ENCODE data around the gene ZNF419. TPM values are rescaled to one million over a fixed set of nuclear protein-coding genes. Genes with fewer than 3 reads are reported as not detected.
A peak's percentile ranks its signal among the peaks of the same experiment; 100 is the strongest.

Gene ZNF419
- polyA plus RNA-seq, 1 donor from 2014 or later: 34.5 TPM

GRCh38 chr19:57443121-57443696 lies 44.3 kb upstream of the ZNF419 start:
- no peaks in the 10 kb centered on the region for H3F3A ChIP-seq (ENCODE audit: insufficient read depth, low read length, poor library complexity, severe bottlenecking)
- no peaks in the 10 kb centered on the region for H3K9me2 ChIP-seq (ENCODE audit: insufficient read depth, low read length)
- no peak overlapping the region for H3K4me2 ChIP-seq (ENCODE audit: low read length)
- no peaks in the 10 kb centered on the region for H3K27me3 ChIP-seq (ENCODE audit: insufficient read depth, low read depth, low read length)
- H3K27ac ChIP-seq (ENCODE audit: low read length): no peak overlapping the region
- peaks cover 31% of the 10 kb centered on the region for H3K36me3 ChIP-seq (ENCODE audit: insufficient read depth, low read length)
- no peak overlapping the region for H2AFZ ChIP-seq (ENCODE audit: low read depth, low read length)
- TF ChIP-seq RAD21 (conservative IDR thresholded peaks at IDR 0.05) (no peak), POLR2AphosphoS5 (IDR thresholded peaks at IDR 0.05) (no peak)
- no peak overlapping the region for H3K4me3 ChIP-seq (ENCODE audit: low read length)
- H3K9me3 ChIP-seq (ENCODE audit: low read length): no peaks in the 10 kb centered on the region
- H3K9ac ChIP-seq (ENCODE audit: low read length): no peak overlapping the region
- H4K20me1 ChIP-seq (ENCODE audit: insufficient read depth): no peaks in the 10 kb centered on the region
- peaks cover 22% of the 10 kb centered on the region for H3K79me2 ChIP-seq (replicated peaks; ENCODE audit: insufficient read depth, low read length)

GRCh38 chr19:57452307-57452706 lies 35.2 kb upstream of the ZNF419 start:
- Histone ChIP-seq H3K9ac (ENCODE audit: low read length) (no peak overlapping the region), H3K4me2 (ENCODE audit: low read length) (no peak overlapping the region), H3K27me3 (ENCODE audit: insufficient read depth, low read depth, low read length) (no peaks in the 10 kb centered on the region), H3K36me3 (ENCODE audit: insufficient read depth, low read length) (peaks cover 6% of the 10 kb centered on the region), H4K20me1 (ENCODE audit: insufficient read depth) (no peaks in the 10 kb centered on the region), H3F3A (ENCODE audit: insufficient read depth, low read length, poor library complexity, severe bottlenecking) (no peaks in the 10 kb centered on the region), H3K4me3 (ENCODE audit: low read length) (no peak overlapping the region), H3K9me3 (ENCODE audit: low read length) (peaks cover 4% of the 10 kb centered on the region), H3K9me2 (ENCODE audit: insufficient read depth, low read length) (no peaks in the 10 kb centered on the region), H3K27ac (ENCODE audit: low read length) (no peak overlapping the region), H3K79me2 (replicated peaks; ENCODE audit: insufficient read depth, low read length) (no peaks in the 10 kb centered on the region), H2AFZ (ENCODE audit: low read depth, low read length) (no peak overlapping the region)
- no peak for TF ChIP-seq TAF1 (IDR thresholded peaks at IDR 0.05; ENCODE audit: low read depth)
- TF ChIP-seq REST (IDR thresholded peaks at IDR 0.05; ENCODE audit: borderline replicate concordance): no peak
- no peak for TF ChIP-seq SMC3 (conservative IDR thresholded peaks at IDR 0.05; ENCODE audit: poor library complexity)
- TF ChIP-seq EZH2 (IDR thresholded peaks at IDR 0.05; ENCODE audit: borderline replicate concordance, insufficient read depth, low read length, poor library complexity, severe bottlenecking): no peak
- no peak for TF ChIP-seq POLR2AphosphoS5 (IDR thresholded peaks at IDR 0.05)
- no peak for TF ChIP-seq EP300 (conservative IDR thresholded peaks at IDR 0.05; ENCODE audit: poor library complexity, severe bottlenecking)

DNA sequence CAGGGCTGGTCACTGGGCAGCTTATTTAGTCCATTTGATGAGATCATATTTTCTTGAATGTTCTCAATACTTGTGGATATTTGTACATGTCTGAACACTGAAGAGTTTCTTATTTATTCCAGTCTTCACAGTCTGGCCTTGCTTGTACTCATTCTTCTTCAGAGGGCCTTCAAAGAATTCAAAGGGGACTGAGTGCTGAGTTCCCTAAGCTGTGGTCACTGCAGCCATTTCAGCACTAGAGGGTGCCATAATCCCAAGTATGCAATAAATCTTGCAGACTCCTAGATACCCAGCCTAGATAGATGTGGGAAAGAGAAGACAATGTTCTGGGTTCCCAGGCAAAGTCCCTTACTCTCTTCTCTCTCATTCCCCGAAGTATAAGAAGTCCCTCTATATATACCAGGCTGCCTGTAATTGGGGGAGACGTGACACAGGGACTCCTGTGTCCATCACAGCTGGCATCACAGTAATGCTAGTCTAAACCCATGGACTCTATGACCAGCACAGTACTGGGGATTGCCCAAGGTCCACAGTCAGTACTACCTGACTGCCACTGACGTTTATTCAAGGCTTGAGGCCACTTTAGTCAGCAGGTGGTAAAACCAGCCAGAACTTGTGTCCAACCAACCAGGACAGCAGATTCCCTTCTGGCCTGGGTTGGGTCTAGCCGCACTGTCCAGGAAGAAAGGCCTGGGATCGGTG lies 21.7 kb upstream of the ZNF419 start:
- no peaks in the 10 kb centered on the region for H3K9me2 ChIP-seq (ENCODE audit: insufficient read depth, low read length)
- no peaks in the 10 kb centered on the region for H3K27me3 ChIP-seq (ENCODE audit: insufficient read depth, low read depth, low read length)
- no peaks in the 10 kb centered on the region for H4K20me1 ChIP-seq (ENCODE audit: insufficient read depth)
- peaks cover 22% of the 10 kb centered on the region for H3K36me3 ChIP-seq (ENCODE audit: insufficient read depth, low read length)
- peaks cover 21% of the 10 kb centered on the region for H3K9me3 ChIP-seq (ENCODE audit: low read length)
- no peak overlapping the region for H2AFZ ChIP-seq (ENCODE audit: low read depth, low read length)
- no peaks in the 10 kb centered on the region for H3F3A ChIP-seq (ENCODE audit: insufficient read depth, low read length, poor library complexity, severe bottlenecking)
- peaks cover 15% of the 10 kb centered on the region for H3K79me2 ChIP-seq (replicated peaks; ENCODE audit: insufficient read depth, low read length)
- no peak for TF ChIP-seq POLR2AphosphoS5 (IDR thresholded peaks at IDR 0.05)
- TF ChIP-seq, protein P1, sequence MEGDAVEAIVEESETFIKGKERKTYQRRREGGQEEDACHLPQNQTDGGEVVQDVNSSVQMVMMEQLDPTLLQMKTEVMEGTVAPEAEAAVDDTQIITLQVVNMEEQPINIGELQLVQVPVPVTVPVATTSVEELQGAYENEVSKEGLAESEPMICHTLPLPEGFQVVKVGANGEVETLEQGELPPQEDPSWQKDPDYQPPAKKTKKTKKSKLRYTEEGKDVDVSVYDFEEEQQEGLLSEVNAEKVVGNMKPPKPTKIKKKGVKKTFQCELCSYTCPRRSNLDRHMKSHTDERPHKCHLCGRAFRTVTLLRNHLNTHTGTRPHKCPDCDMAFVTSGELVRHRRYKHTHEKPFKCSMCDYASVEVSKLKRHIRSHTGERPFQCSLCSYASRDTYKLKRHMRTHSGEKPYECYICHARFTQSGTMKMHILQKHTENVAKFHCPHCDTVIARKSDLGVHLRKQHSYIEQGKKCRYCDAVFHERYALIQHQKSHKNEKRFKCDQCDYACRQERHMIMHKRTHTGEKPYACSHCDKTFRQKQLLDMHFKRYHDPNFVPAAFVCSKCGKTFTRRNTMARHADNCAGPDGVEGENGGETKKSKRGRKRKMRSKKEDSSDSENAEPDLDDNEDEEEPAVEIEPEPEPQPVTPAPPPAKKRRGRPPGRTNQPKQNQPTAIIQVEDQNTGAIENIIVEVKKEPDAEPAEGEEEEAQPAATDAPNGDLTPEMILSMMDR (IDR thresholded peaks at IDR 0.05; ENCODE audit: poor library complexity, severe bottlenecking): peak; percentile 12
- H3K4me2 ChIP-seq (ENCODE audit: low read length): no peak overlapping the region
- H3K27ac ChIP-seq (ENCODE audit: low read length): no peak overlapping the region
- H3K9ac ChIP-seq (ENCODE audit: low read length): no peak overlapping the region
- H3K4me3 ChIP-seq (ENCODE audit: low read length): no peak overlapping the region

Measured in neural cell (in vitro differentiated cells).